GM18505 (cell line): ENCODE data around the gene ANKMY1.

Experiments used
- ATAC-seq: cut with Tn5 transposase; IDR thresholded peaks from one replicate; pipeline ENCODE4 v1.9.1; 2021; ENCODE audit not compliant: unreplicated experiment
- POLR2A ChIP-seq: IDR thresholded peaks from 4 replicates; pipeline ENCODE4 v1.6.1; 2011; ENCODE audit warnings: borderline replicate concordance; ENCODE audit not compliant: insufficient read depth, insufficient read length; ENCODE audit errors: extremely low read depth

The ANKMY1 gene

GRCh38 chr2:240557808-240558207 is at the start of gene ANKMY1:
Gene ANKMY1 (minus strand): TSS chr2:240557988. CDS start chr2:240557335, 653 bp downstream.
- ATAC-seq: no peak
- TF ChIP-seq POLR2A: no peak

GRCh38 chr2:240605867-240606743 is 48.3 kb upstream of the ANKMY1 start:
- TF ChIP-seq POLR2A: no peak

DNA sequence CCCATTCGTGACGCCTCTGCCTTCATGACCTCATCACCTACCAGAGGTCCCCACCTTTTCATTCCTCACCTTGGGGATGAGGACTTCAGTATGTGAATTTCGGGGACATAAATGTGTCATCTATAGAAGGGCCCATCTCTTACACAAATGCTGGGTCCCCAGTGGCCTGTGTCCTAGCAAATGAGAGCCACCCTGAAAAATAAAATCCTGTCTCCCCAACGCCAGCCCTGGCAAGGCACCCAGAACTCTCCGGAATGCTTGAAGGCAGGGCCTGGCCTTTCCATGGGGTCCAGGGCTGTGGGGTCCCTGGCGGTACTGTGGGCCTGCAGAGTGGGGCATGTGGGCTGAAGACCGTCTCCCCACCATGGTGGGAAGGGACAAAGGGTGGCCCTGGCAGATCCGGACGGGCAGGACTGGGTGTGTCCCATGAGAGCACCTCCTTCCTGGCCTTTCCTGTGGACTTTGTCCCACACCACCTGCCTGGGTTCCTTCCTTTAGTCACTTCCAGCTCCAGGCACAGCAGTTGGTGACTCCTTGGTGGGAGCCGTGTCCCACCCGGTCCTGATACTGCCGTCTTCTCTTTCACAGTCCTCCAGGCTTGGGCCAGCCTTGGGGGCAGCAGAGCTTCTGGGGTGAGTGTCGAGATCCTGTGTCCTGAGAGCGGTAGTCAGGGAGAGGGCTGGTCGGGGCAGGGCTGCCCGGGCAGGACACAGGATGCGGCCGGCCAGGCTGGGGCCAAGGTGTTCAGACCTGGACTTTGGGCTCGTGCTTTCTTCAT is 47.3 kb upstream of the ANKMY1 start:
- no peak for TF ChIP-seq POLR2A
- ATAC-seq: no peak

More at GRCh38 chr2:240605867-240606743, 48.3 kb upstream of the ANKMY1 start:
- no peak for ATAC-seq

DNA sequence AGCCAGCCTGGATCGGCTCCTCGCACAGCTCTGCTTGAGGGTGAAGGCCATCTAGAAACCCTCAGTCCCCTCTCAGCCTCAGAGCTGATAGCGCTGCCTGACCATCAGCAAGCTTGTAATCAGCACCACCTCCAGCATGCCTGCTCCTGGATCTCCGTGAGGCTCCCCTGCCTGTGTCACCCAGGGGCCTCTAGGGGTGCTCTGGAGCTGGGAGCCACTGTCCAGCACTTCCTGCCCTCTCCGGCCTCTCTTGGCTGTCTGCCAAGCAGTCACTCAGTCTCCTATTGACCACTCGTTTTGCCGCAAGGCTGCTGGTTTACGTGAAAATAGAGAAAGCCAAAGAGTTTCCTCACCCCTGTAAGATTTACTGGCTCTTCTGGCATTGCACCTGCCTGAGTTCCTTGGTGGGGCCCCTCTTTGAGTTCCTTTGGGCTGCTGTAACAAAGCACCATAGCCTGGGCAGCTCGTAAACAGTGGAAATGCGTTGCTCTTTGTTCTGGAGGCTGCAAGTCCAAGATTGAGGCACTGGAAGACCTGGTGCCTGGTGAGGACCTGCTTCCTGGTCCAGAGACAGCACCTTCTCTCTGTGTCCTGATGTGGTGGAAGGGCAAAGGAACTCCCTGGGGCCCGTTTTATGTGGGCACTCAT is 46.6 kb upstream of the ANKMY1 start:
- no peak for ATAC-seq
- TF ChIP-seq POLR2A: no peak

- ATAC-seq: no peak
- no peak for TF ChIP-seq POLR2A
Measured at GRCh38 chr2:240603846-240604245, 46.1 kb upstream of the ANKMY1 start.

DNA sequence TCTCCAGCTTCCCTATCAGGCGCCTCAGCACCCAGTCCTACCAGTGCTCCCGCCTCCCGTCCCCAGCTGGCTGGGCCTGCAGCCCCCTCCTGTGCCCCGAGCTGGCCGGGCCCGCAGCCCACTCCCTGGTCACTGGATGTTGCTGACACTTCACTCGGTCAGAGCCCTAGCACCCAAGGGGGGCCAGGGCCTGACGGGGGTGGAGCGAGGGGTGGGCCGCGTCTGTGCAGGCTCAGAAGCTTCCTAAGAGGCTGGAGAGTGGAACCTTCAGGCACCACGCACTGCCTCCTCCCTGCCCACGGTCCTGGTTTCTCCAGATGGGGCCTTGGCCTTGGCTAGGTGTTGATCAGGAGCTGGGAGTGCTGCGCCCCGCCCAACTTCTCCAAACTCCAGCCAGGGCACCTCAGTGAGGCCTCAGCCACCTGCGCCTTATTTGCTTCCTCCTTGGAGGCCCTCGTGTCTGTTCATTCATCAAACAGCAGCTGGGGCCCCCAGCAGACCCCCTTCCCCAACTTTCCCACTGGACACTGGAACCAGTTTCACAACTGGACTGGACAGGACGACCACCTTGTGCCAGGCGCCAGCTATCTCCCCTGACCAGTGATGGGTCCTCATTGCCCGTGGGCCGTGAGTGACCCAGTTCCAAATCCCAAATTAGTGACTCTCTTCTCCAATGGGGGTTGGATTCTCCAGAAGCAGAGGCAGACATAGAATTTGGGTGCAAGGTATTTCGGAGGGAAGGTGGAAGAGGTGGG is 45.5 kb upstream of the ANKMY1 start:
- no peak for ATAC-seq
- TF ChIP-seq POLR2A: no peak

DNA sequence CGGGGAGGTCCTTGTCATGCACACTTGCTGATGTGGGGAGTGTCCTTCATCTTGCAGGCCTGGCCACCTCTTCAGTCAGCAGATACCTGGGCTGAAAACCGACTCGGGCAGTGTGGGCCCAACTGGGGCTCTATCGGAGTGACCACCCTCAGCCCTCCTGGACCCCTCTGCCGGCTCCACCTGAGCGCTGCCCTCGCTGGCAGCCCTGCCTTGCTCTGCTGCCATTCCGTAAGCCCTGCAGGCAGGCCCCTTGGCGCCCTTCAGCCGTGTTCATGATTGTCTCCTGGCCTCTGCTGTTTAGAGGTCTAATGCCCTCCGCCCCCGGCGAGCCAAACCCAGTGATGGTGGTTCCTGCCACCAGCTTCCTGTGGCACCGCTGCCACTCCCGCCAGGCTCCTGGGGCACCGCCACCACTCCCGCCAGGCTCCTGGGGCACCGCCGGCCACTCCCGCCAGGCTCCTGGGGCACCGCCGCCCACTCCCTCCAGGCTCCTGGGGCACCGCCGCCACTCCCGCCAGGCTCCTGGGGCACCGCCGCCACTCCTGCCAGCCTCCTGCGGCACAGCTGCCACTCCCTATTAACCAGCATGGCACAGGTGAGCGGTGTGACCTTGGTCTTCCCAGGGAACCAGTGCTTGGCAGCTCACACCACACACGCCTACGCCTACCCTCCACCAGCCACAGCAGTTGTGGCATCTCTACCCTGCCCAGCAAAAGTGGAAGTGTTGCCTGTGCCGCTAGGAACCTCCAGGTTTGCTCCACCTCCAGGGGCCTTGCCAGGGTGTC is 44.7 kb upstream of the ANKMY1 start:
- TF ChIP-seq POLR2A: no peak

DNA sequence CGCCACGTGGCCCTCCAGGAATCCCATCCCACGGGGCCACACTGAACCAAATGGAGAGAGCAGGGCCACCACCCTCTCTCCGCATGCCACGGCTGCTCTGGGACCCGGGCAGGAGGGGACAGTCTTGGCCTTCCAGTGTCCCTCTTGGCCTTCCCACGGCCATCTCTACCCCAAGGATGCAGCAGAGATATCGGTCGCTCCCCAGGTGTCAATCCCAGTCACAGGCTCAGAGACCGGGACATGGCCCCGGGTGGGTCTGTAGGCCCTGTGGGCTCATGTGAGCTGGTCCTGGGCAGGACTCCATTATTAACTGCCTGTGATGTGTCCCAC is 44.0 kb upstream of the ANKMY1 start:
- no peak for TF ChIP-seq POLR2A
- ATAC-seq: no peak

More for the DNA sequence above, 44.7 kb upstream of the ANKMY1 start:
- no peak for ATAC-seq

DNA sequence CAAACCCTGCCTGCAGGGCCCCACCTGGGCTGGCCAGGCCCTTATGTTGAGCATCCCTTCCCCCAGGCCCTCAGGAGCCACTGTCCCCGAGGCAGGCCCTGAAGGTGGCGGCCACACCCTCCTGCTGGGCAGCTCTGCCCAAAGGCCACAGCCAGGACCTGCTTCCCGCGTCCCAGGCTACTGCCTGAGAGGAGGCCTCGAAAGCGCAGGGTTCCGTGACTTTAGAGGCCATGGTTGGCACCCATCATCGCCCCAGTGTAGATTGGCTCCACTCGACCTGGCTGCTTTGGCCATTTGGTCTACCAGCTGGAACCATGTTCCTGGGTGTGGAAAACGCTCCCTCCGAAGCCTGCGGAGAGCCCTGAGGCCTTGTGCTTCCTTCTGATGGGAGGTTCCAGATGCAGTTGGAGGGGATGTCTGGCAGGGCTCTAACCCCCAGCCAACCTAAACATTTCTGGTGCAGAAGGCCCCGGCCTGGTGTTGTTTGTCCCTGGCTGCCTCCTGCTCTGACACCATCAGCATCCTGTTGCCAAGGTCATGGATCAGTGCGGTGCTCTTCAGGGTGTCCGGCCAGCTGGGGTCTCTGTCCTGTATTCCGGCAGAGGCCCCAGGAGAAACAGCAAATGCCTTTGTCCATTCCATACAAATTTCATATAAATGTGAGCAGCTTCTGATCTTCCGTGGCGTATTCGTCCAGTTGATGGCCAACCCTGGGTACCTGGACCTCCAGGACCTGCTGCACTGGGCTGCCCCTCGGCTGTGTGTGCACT is 43.5 kb upstream of the ANKMY1 start:
- no peak for ATAC-seq
- no peak for TF ChIP-seq POLR2A

DNA sequence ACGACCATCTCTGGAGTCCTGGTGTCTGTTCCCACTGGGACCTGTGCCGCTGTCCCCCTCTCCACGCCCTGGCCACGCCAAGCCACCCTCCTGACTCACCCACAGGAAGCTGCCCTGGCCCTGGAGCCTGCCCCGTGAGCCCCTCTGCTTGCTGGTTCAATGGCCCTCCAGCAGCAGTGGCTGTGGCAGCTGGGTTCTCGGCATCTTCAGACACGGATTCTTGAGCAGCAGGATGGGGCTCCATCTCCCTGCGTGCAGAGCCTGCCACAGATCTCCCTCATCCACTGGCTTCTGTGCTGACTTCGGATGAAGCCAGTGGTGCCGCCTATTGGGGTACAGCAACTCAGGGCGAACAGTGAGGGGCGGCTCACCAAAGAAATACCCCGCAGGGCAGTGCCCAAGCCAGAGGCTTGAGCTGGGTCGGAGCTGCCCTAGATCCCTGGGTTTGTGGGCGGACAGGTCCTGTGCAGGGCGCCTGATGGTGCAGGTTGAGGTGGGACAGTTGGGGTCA is 42.7 kb upstream of the ANKMY1 start:
- ATAC-seq: no peak
- no peak for TF ChIP-seq POLR2A

- ATAC-seq: no peak
- TF ChIP-seq POLR2A: no peak
Measured at GRCh38 chr2:240599141-240599583, 41.4 kb upstream of the ANKMY1 start.
